K562 (cell line): ENCODE results near the gene CCDC18. TPM values are rescaled to one million over a fixed set of nuclear protein-coding genes. Genes with fewer than 3 reads are reported as not detected.

Source experiments
- ATAC-seq: fragments of 200-7000 bp; cut with Tn5 transposase; 3 replicates; pipeline ENCODE4 v1.9.1; 2020; ENCODE audit warnings: moderate library complexity
- BruUV-seq: library from RNA; stranded (reverse); fragments of 400-500 nt; replicated peaks from 2 replicates; lab custom pipeline; 2021; lab: Mats Ljungman, UMichigan
- CTCF ChIA-PET: fragments of 300-600 bp; formaldehyde crosslinking; extraction: SDS; loops from one replicate; lab custom pipeline; 2021; ENCODE audit warnings: low intra/inter-chr PET ratio; lab: Yijun Ruan, JAX
- POLR2A ChIA-PET: fragments of 300-600, 350-650 bp; sonication (Branson Sonifier 250); formaldehyde crosslinking; extraction: SDS; loops from one replicate; lab custom pipeline; 2021; ENCODE audit warnings: antibody characterized with exemption, inconsistent platforms; lab: Yijun Ruan, JAX
- DNase-seq, 4 experiments: peaks; one replicate each; pipeline versions ENCODE4 v3.0.0 to v3.0.0-alpha.2; 2011 to 2018; ENCODE audit warnings: low spot score in 3 of 4, mixed read lengths in 3 of 4; ENCODE audit errors: extremely low read depth in 1 of 4
- FAIRE-seq: peaks from 2 replicates; lab custom pipeline; 2011; peaks lifted over from hg19 to GRCh38; lab: Jason Lieb, UNC
- H2AFZ ChIP-seq: 2 replicates; pipeline ENCODE4 v1.6.0; 2011; ENCODE audit warnings: low read depth, low read length, control low read depth, inconsistent platforms
- H3K27ac ChIP-seq: fragments of 200-600 bp; 3 replicates; pipeline ENCODE4 v1.8.0; 2011; ENCODE audit warnings: low read depth, mild to moderate bottlenecking, control low read depth, inconsistent platforms, low read length, moderate library complexity, mixed read lengths; ENCODE audit errors: extremely low read depth
- H3K27me3 ChIP-seq, 2 experiments: fragments of 300-600 bp in 1 of 2; 2 replicates in 1 of 2; 3 replicates in 1 of 2; pipeline versions ENCODE4 v1.6.0 to v1.8.0; 2011; ENCODE audit warnings: inconsistent platforms in 2 of 2, low read length in 2 of 2, mild to moderate bottlenecking in 1 of 2, mixed read lengths in 1 of 2, moderate library complexity in 1 of 2; ENCODE audit not compliant: control insufficient read depth in 2 of 2, insufficient read depth in 2 of 2
- H3K36me3 ChIP-seq: fragments of 300-600 bp; 3 replicates; pipeline ENCODE4 v1.8.0; 2011; ENCODE audit warnings: mild to moderate bottlenecking, low read length, inconsistent platforms; ENCODE audit not compliant: control insufficient read depth, insufficient read depth
- H3K4me1 ChIP-seq, 2 experiments: fragments of 200-600 bp in 1 of 2; replicated peaks in 1 of 2; 2 replicates in 1 of 2; 3 replicates in 1 of 2; pipeline versions ENCODE4 v1.5.1 to v1.8.0; 2011; ENCODE audit warnings: inconsistent platforms in 2 of 2, low read length in 2 of 2, mild to moderate bottlenecking in 1 of 2, mixed read lengths in 1 of 2, moderate library complexity in 1 of 2; ENCODE audit not compliant: control insufficient read depth in 2 of 2, insufficient read depth in 2 of 2
- H3K4me2 ChIP-seq: 2 replicates; pipeline ENCODE4 v1.6.1; 2011; ENCODE audit warnings: low read length, control low read depth, inconsistent platforms, mixed read lengths; ENCODE audit not compliant: insufficient read depth
- H3K4me3 ChIP-seq: fragments of 200-600 bp; sonication (generic), shearing (Covaris generic); 2 replicates; pipeline ENCODE4 v1.5.1; 2016; ENCODE audit warnings: control low read depth, inconsistent platforms
- H3K79me2 ChIP-seq: fragments of 200-600 bp; 3 replicates; pipeline ENCODE4 v1.8.0; 2011; ENCODE audit warnings: low read length, inconsistent platforms; ENCODE audit not compliant: control insufficient read depth, insufficient read depth
- H3K9ac ChIP-seq, 2 experiments: 2 replicates each; pipeline versions ENCODE4 v1.6.0 to v1.6.1; 2011; ENCODE audit warnings: low read depth in 2 of 2, low read length in 2 of 2, control low read depth in 1 of 2, inconsistent platforms in 1 of 2, mild to moderate bottlenecking in 1 of 2, mixed read lengths in 1 of 2; ENCODE audit not compliant: insufficient read depth in 1 of 2
- H3K9me1 ChIP-seq: one replicate; pipeline ENCODE4 v1.6.0; 2011; ENCODE audit warnings: inconsistent platforms, mild to moderate bottlenecking, low read length, moderate library complexity; ENCODE audit not compliant: control insufficient read depth, insufficient read depth
- H3K9me3 ChIP-seq: replicated peaks from 2 replicates; pipeline ENCODE4 v1.5.1; 2011; ENCODE audit warnings: low read depth, low read length, inconsistent platforms; ENCODE audit not compliant: control insufficient read depth, insufficient read depth
- H4K20me1 ChIP-seq: replicated peaks from 2 replicates; pipeline ENCODE4 v1.6.1; 2011; ENCODE audit warnings: low read length, inconsistent platforms, mixed read lengths; ENCODE audit not compliant: control insufficient read depth, insufficient read depth
- ATF7 ChIP-seq: fragments of 450-650 bp; IDR thresholded peaks from 2 replicates; pipeline ENCODE4 v1.7.1; 2014; ENCODE audit warnings: mild to moderate bottlenecking, moderate library complexity
- CBX1 ChIP-seq: sonication (generic); IDR thresholded peaks from 2 replicates; pipeline ENCODE4 v1.6.1; 2016; ENCODE audit warnings: antibody characterized with exemption, low read depth, mild to moderate bottlenecking
- CLOCK ChIP-seq: fragments of 250-450 bp; sonication (Bioruptor Pico); IDR thresholded peaks from 2 replicates; pipeline ENCODE4 v1.4.0; 2020; ENCODE audit warnings: mild to moderate bottlenecking, moderate library complexity, borderline replicate concordance
- ELF2 ChIP-seq: fragments of 250-450 bp; sonication (Bioruptor Pico); IDR thresholded peaks from 2 replicates; pipeline ENCODE4 v1.5.0; 2021; ENCODE audit warnings: mild to moderate bottlenecking
- FUS ChIP-seq: fragments of 200-400 bp; formaldehyde crosslinking; optimal IDR thresholded peaks from 2 replicates; pipeline ENCODE3; 2017; ENCODE audit warnings: low read depth, low read length
- HIVEP1 ChIP-seq: fragments of 250-450 bp; sonication (Bioruptor Pico); IDR thresholded peaks from 2 replicates; pipeline ENCODE4 v1.4.0; 2020; ENCODE audit warnings: mild to moderate bottlenecking
- KDM4B ChIP-seq, 2 experiments: fragments of 450-650 bp in 1 of 2; sonication (generic) in 1 of 2; IDR thresholded peaks; 2 replicates each; pipeline ENCODE4 v1.6.1; 2016 to 2017; ENCODE audit warnings: borderline replicate concordance in 2 of 2, antibody characterized with exemption in 1 of 2, low read depth in 1 of 2, mild to moderate bottlenecking in 1 of 2
- MBD1 ChIP-seq: fragments of 250-450 bp; sonication (Bioruptor Pico); IDR thresholded peaks from 2 replicates; pipeline ENCODE4 v1.8.0; 2022; ENCODE audit warnings: inconsistent platforms
- MTA3 ChIP-seq: fragments of 450-650 bp; formaldehyde crosslinking; IDR thresholded peaks from 2 replicates; pipeline ENCODE4 v1.6.1; 2017; ENCODE audit warnings: mild to moderate bottlenecking, borderline replicate concordance
- SRSF1 ChIP-seq: fragments of 200-400 bp; formaldehyde crosslinking; IDR thresholded peaks from 2 replicates; pipeline ENCODE4 v1.6.1; 2017; ENCODE audit warnings: mild to moderate bottlenecking, low read depth, low read length, moderate library complexity
- TEAD2 ChIP-seq: fragments of 450-650 bp; IDR thresholded peaks from 2 replicates; pipeline ENCODE4 v1.6.1; 2016; ENCODE audit warnings: missing genetic modification characterization, control low read depth, missing compliant biosample characterization
- TFAM ChIP-seq: fragments of 250-450 bp; sonication (Bioruptor Pico); conservative IDR thresholded peaks from 2 replicates; pipeline ENCODE4 v1.5.0; 2021; ENCODE audit warnings: mild to moderate bottlenecking, moderate library complexity
- USF1 ChIP-seq: sonication (generic); formaldehyde crosslinking; IDR thresholded peaks from 2 replicates; pipeline ENCODE4 v1.9.0; 2022; ENCODE audit warnings: mild to moderate bottlenecking, missing genetic modification reagents
- WGBS: fragments of 100-300 bp; shearing (Covaris generic); methylation state at CpG from one replicate; pipeline ENCODE4 v1.1.6; 2016; ENCODE audit warnings: low coverage, mixed read lengths; ENCODE audit not compliant: insufficient coverage; ENCODE audit errors: missing lambda C conversion rate; 5-methylcytosine and 5-hydroxymethylcytosine counted together
- in situ Hi-C: fragments of 300-500 bp; cut with MboI; formaldehyde crosslinking; loops from 4 replicates; pipeline ENCODE4 v1.15.0; 2018; ENCODE audit warnings: inconsistent platforms, mixed read lengths
- intact Hi-C: fragments of 100-400 bp; cut with micrococcal nuclease; formaldehyde crosslinking; loops from 2 replicates; pipeline ENCODE4 v1.14.2; 2022
- polyA plus RNA-seq, 8 experiments: library from polyadenylated mRNA; depleted of rRNA in 4 of 8; stranded (reverse) in 5 of 8; unstranded in 3 of 8; fragments of >200 nt; fragmentation: Nextera tagmentation in 2 of 8; fragmentation: Illumina TruSeq in 1 of 8; extraction: Ambion mirVana in 2 of 8; extraction: Trizol in 1 of 8; gene quantifications; 2 replicates each; pipeline versions ENCODE4 v1.2.1 to v1.2.3, GENCODE V29; 2011 to 2014; ENCODE audit warnings: inconsistent platforms in 1 of 8, missing spikeins in 1 of 8
- total RNA-seq, 7 experiments: library from RNA; depleted of rRNA in 6 of 7; stranded (reverse); fragments of >200 nt in 6 of 7; fragmentation: Illumina TruSeq in 2 of 7; extraction: Trizol in 2 of 7; gene quantifications; 2 replicates each; pipeline versions ENCODE4 v1.2.1 to v1.2.3, GENCODE V29; 2011 to 2021; ENCODE audit warnings: low replicate concordance in 1 of 7

The CCDC18 gene
- total and polyA plus RNA-seq, 9 of the 15 experiments (the other 6 are each of a cell fraction or from before 2014, with no cell fraction given), result 19.5 to 34.2 (median 24.3) TPM

- no peak for TF ChIP-seq HIVEP1 (CRISPR knock-in tag)
These were observed 116.1 kb downstream of the CCDC18 start (continued) for GRCh38 chr1:93296555-93297154.

- FAIRE-seq (no peak), DNase-seq (no peak), ATAC-seq (no peak)
- H3K4me3 ChIP-seq, result no peak overlapping the region
- ChIA-PET CTCF (no interaction called here), POLR2A (no interaction called here)
- no peaks in the 10 kb centered on the region for H3K9me3 ChIP-seq
- in situ Hi-C loops, result loop anchor here (10.0 kb wide), 2 partner anchors 134 to 324 kb away; no protein-coding TSS in a partner anchor
- TF ChIP-seq KDM4B (IDR thresholded peaks at IDR 0.05; ENCODE audit: borderline replicate concordance in 2 of 2, low read depth in 1 of 2) (no peak), ATF7 (no peak), MBD1 (CRISPR knock-in tag) (no peak), ELF2 (CRISPR knock-in tag) (no peak), MTA3 (no peak), USF1 (CRISPR knock-in tag) (no peak), CBX1 (no peak), CLOCK (CRISPR knock-in tag) (no peak), TFAM (no peak), TEAD2 (no peak), SRSF1 (no peak), FUS (no peak)
- no peaks in the 10 kb centered on the region for H3K79me2 ChIP-seq
- intact Hi-C loops, result loop anchor here (5.0 kb wide), 2 partner anchors 46 to 224 kb away; partner anchors contain the start of genes DR1 and MTF2
- no peaks in the 10 kb centered on the region for H3K9me1 ChIP-seq
- H3K27ac ChIP-seq, result no peak overlapping the region
- H3K27me3 ChIP-seq, result no peaks in the 10 kb centered on the region
- H2AFZ ChIP-seq, result no peak overlapping the region
- H3K4me1 ChIP-seq, result peaks cover 0 to 3% of the 10 kb centered on the region in 2 experiments; a peak in 2 of 5 replicates
- H3K36me3 ChIP-seq, result no peaks in the 10 kb centered on the region
- no TSS peak for BruUV-seq
- WGBS, result 0% methylated on average over 1 of the region's 1 CpG
- H4K20me1 ChIP-seq, result no peaks in the 10 kb centered on the region
- no peak overlapping the region for H3K9ac ChIP-seq
- no peak overlapping the region for H3K4me2 ChIP-seq
These were observed 120.6 kb downstream of the CCDC18 start for GRCh38 chr1:93301131-93301530.
